ENCODE data around the gene NECTIN2. TPM values are rescaled to one million over a fixed set of nuclear protein-coding genes. Genes with fewer than 3 reads are reported as not detected.
A peak's percentile ranks its signal among the peaks of the same experiment; 100 is the strongest.

Gene NECTIN2
- total RNA-seq, 1 experiment from 2014 or later, result 176 TPM

DNA sequence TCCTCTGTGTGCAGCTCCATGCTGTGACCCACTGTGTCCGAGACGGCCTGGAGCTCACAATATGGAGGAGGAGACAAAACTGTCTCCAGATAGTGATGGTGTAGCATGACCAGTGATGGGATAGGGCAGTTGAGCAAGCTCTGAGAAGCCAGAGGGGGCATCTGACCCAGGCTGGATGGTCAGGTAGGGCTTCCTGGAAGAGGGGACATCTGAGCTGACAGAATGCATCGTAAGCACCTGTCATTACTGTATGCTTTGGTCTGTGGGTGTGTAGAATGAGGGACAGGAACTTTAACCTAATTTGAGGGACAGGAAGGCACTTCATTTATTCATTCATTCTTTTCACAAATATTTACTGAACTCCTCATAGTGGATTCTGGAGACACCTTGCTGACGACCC lies 38.5 kb downstream of the NECTIN2 start:
- peak overlapping the region in 2 of 3 experiments; percentile 1 to 72; a peak in 3 of 7 replicates for H3K27ac Mint-ChIP-seq
- no CpG with 5 or more reads among the region's 4 CpGs for WGBS (ENCODE audit: extremely low coverage, insufficient read length, low lambda C conversion rate)
- no peak overlapping the region for H2BK5ac ChIP-seq (ENCODE audit: insufficient read length, low read length)
- no peak overlapping the region for H3T11ph ChIP-seq (ENCODE audit: low read length)
- no peaks in the 10 kb centered on the region for H3K9me3 Mint-ChIP-seq
- no peaks in the 10 kb centered on the region; the same call in 1 of the 2 replicates for H3K27me3 Mint-ChIP-seq (ENCODE audit: low read depth)
- no peak overlapping the region for H3K18ac ChIP-seq (ENCODE audit: insufficient read length, low read depth, low read length)
- no peak overlapping the region for H3K4ac ChIP-seq (ENCODE audit: low read depth, low read length)
- no peak overlapping the region for H4K91ac ChIP-seq (ENCODE audit: insufficient read length, low read depth, low read length)
- H2AFZ ChIP-seq (ENCODE audit: low read length), result no peak overlapping the region
- no peak overlapping the region for H3K9ac ChIP-seq (ENCODE audit: extremely low read depth, insufficient read length, low read length)
- no peak overlapping the region for H3K27ac ChIP-seq (ENCODE audit: insufficient read length, low read depth, low read length)
- peaks cover 21 to 63% (median 56%) of the 10 kb centered on the region in 3 experiments for H3K36me3 Mint-ChIP-seq (ENCODE audit: insufficient read depth in 1 of 3, low read depth in 3 of 3)
- H3K27me3 ChIP-seq (ENCODE audit: insufficient read depth, low read length), result no peaks in the 10 kb centered on the region
- H2AK5ac ChIP-seq (ENCODE audit: insufficient read length, low read length), result no peak overlapping the region
- no peaks in the 10 kb centered on the region for H3K9me3 ChIP-seq (ENCODE audit: control insufficient read depth, low read depth, low read length)
- H3K79me1 ChIP-seq (ENCODE audit: insufficient read depth, low read depth, low read length, poor library complexity, severe bottlenecking), result no peaks in the 10 kb centered on the region
- H4K5ac ChIP-seq (ENCODE audit: insufficient read length, low read depth, low read length), result no peak overlapping the region
- TF ChIP-seq, protein P1, sequence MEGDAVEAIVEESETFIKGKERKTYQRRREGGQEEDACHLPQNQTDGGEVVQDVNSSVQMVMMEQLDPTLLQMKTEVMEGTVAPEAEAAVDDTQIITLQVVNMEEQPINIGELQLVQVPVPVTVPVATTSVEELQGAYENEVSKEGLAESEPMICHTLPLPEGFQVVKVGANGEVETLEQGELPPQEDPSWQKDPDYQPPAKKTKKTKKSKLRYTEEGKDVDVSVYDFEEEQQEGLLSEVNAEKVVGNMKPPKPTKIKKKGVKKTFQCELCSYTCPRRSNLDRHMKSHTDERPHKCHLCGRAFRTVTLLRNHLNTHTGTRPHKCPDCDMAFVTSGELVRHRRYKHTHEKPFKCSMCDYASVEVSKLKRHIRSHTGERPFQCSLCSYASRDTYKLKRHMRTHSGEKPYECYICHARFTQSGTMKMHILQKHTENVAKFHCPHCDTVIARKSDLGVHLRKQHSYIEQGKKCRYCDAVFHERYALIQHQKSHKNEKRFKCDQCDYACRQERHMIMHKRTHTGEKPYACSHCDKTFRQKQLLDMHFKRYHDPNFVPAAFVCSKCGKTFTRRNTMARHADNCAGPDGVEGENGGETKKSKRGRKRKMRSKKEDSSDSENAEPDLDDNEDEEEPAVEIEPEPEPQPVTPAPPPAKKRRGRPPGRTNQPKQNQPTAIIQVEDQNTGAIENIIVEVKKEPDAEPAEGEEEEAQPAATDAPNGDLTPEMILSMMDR (conservative IDR thresholded peaks at IDR 0.05), result no peak
- no peak overlapping the region for H2BK120ac ChIP-seq (ENCODE audit: low read depth, low read length, poor library complexity, severe bottlenecking)
- H2BK20ac ChIP-seq (ENCODE audit: low read depth, low read length, poor library complexity, severe bottlenecking), result no peak overlapping the region
- H3K79me2 ChIP-seq (ENCODE audit: insufficient read depth, low read length), result no peaks in the 10 kb centered on the region
- no peaks in the 10 kb centered on the region for H3K4me1 ChIP-seq (ENCODE audit: insufficient read depth, low read length)
- no peak overlapping the region for H4K8ac ChIP-seq (replicated peaks; ENCODE audit: insufficient read length, low read depth, low read length)
- no peak overlapping the region for H2BK12ac ChIP-seq (ENCODE audit: insufficient read length, low read depth, low read length)
- no peak overlapping the region for H3K4me2 ChIP-seq (ENCODE audit: insufficient read depth, insufficient read length, low read length)
- H4K20me1 ChIP-seq (ENCODE audit: control insufficient read depth, insufficient read depth, insufficient read length), result no peaks in the 10 kb centered on the region
- peaks cover 12 to 30% of the 10 kb centered on the region in 2 experiments for H3K4me1 Mint-ChIP-seq
- no peak overlapping the region for H2BK15ac ChIP-seq (ENCODE audit: low read depth, low read length)
- DNase-seq, result no peak
- no peak overlapping the region for H3K4me3 Mint-ChIP-seq
- no peak overlapping the region for H3K23ac ChIP-seq (ENCODE audit: insufficient read length, low read depth, low read length)
- H3K56ac ChIP-seq (ENCODE audit: insufficient read length, low read depth, low read length), result no peak overlapping the region
- no peak overlapping the region for H3K14ac ChIP-seq (ENCODE audit: insufficient read depth, low read length)
- H3K23me2 ChIP-seq (ENCODE audit: insufficient read length, low read depth, low read length, poor library complexity, severe bottlenecking), result no peaks in the 10 kb centered on the region

Measured in H9 (cell line).